GM12864 (cell line): Measurements from ENCODE around the gene TEX51.

Experiments used
- DNase-seq: peaks from one replicate; pipeline ENCODE4 v3.0.0-alpha.2; 2011; ENCODE audit warnings: low read depth
- H3K4me3 ChIP-seq: 2 replicates; pipeline ENCODE4 v1.5.1; 2011; ENCODE audit warnings: mild to moderate bottlenecking, low read depth, low read length, control low read depth
- CTCF ChIP-seq: IDR thresholded peaks from 2 replicates; pipeline ENCODE4 v1.5.1; 2011; ENCODE audit warnings: low read depth, mild to moderate bottlenecking, moderate library complexity, low read length, control low read depth, inconsistent platforms; ENCODE audit errors: missing control alignments

Gene TEX51

GRCh38 chr2:126898636-126899035, at the start of gene TEX51:
TEX51 (plus strand) TSS chr2:126898890; CDS start chr2:126898919, 29 bp downstream.
- TF ChIP-seq CTCF, result no peak
- no peak within 1 kb of the TSS for H3K4me3 ChIP-seq
- DNase-seq, result no peak

GRCh38 chr2:126849054-126849453, 49.6 kb upstream of the TEX51 start:
- no peak for TF ChIP-seq CTCF
- no peak overlapping the region for H3K4me3 ChIP-seq
- DNase-seq, result no peak

- no peak overlapping the region for H3K4me3 ChIP-seq
- no peak for TF ChIP-seq CTCF
- no peak for DNase-seq
These were observed 49.2 kb upstream of the TEX51 start for GRCh38 chr2:126849486-126849885.

- no peak for DNase-seq
- no peak for TF ChIP-seq CTCF
- H3K4me3 ChIP-seq, result no peak overlapping the region
These were observed 48.6 kb upstream of the TEX51 start for GRCh38 chr2:126849991-126850535.

- H3K4me3 ChIP-seq, result no peak overlapping the region
- no peak for TF ChIP-seq CTCF
- no peak for DNase-seq
These were observed 47.8 kb upstream of the TEX51 start for GRCh38 chr2:126850940-126851339.

GRCh38 chr2:126851756-126852155, 46.9 kb upstream of the TEX51 start:
- no peak for DNase-seq

More at GRCh38 chr2:126851756-126852155, 46.9 kb upstream of the TEX51 start:
- TF ChIP-seq CTCF, result no peak
- no peak overlapping the region for H3K4me3 ChIP-seq
